ENCODE results near the gene SERPINA4.

Gene SERPINA4

DNA sequence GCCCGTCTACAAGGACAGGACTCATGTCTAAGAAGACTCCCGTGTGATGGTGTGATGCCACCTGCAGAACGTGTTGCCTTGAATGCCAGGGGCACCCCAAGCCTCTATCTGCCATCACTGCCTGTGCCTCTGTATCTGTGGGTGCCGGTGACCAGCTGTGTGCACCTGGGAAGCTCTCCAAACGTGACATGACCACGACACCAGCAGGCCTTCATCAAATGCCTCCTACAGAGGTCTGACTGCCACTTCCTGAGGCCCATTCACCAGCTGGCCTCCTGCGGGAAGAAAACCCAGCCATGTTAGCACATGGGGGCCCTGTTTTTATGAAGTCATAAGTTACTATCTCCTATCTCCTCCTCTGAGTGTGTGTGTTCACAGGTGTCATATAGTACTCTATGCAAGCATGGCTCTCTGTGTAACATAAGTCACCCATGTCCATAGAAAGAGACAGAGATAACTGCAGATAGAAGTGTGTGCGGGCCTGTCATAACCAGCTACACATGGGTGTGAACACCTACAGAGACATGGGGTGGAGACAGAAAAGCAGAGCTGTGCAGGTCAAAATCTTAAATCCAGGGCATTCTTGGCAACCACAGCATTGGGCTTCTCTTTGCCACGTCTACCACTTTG lies 18.3 kb upstream of the SERPINA4 start:
- DNase-seq, result no peak

DNA sequence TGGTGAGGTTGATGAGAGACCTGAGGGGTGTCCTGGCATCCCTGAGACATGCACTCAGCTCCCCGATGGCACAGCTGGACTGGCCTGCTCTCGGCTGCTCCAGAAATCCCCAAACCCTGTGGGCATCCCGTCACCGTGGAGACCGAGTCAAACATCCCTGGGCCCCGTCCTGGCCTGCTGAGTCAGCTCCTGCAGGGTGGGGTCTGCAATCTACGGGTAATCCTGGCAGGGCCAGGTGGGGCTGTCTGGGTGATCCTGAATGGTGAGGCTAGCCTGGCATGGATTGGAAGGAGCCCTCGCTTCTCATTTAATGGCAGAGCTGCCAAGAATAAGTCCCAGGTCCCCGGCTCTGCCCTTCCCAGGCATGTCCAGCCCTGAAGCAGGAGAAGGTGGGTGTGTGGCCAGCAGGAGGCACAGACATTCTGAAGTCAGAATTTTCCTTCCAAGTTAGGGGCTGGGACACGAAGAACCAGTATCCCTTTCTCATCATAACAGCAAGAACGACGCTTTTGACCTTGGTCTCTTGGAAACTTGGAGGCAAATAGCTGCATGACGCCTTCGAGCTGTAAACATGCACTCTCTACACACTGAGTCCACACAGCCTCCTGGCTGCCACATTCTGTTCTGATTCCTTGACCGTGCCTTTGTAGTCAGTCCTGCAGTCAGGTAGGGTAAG lies 17.7 kb upstream of the SERPINA4 start:
- DNase-seq, result no peak

DNA sequence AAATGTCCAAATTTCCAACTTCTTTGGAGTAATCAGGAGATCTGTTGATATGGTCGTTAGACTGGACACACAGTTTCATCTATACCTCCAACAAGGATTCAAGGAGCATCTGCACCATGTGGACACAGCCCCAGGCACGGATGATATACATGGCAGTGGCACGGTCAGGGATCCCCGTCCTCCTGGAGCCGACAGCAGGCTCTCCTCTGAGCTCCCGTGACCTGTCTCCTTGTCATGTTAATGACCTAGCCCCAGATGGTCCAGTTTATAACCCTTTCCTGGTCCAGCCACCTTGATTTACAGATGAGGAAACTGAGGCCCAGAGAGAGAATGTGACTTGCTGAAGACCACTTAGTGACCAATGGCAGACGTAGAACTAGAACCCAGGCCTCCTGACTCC lies 16.5 kb upstream of the SERPINA4 start:
- no peak for DNase-seq

DNA sequence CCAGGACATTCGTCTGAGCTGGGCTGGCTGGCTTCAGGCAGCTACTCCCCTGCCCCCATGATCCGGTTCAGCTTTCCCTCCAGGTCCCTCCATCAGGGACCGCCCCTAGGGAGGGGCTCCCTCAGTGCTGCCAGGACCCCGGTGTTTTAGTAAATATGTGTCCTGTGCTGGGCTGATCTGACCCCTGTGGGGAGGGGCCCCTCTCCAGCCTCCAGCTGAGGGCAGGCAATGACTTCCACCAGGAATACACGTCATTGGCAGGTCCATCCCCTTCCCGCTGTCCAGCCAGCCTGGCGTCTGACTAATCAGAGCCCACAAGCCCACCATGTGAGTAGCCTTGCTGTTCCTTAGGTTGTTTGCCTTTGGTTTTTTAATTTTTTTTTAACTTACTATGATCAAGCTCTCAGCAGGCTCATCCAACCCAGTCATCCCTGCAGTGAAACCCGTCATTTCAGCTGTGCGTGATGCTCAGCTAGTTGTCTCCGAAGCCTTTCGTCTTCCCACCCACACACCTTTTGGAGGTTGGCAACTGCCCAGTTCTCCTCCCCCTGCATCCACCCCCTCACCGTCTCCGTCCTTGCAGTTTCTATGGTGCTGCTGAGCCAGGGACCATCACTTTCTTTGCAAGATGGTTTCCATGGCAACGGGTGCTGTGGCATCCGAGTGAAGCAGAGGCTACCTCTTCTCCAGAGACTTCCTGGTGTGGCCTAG lies 16.0 kb upstream of the SERPINA4 start:
- DNase-seq, result no peak

DNA sequence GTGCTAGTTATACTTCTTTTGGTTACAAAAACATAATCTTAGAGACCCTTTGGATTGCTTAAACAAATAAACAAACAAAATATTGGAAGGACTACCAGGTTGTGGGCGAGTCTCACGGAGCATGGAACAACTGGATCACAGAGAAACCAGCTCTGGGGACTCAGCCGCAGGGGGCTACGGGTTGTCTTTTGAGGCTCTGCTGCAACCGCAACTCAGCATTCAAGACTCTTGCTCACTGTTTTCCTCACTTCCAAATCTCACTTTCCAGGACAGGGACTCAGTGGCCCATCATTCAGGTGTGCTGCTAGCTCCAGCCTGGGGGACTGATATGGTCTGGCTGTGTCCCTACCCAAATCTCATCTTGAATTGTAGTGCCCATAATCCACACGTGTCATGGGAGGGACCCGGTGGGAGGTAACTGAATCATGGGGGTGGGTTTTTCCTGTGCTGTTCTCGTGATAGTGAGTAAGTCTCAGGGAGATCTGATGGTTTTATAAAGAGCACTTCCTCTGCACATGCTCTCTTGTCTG lies 14.0 kb upstream of the SERPINA4 start:
- DNase-seq, result no peak

DNA sequence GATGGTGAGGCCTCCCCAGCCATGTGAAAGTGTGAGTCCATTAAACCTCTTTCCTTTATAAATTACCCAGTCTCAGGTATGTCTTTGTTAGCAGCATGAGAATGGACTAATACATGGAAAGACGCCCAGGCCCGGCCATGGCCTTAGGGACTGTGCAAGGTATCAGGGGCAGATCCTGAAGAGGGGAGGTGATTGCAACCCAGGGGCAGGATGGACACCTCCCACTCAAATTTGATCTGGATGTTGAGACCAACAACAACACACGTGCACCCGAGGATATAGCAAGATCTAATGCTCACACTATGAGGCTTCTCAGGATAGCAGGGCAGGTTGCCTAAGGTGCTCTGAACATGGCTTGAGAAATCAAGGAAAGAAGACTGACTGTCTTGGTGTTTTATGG lies 13.5 kb upstream of the SERPINA4 start:
- no peak for DNase-seq

DNA sequence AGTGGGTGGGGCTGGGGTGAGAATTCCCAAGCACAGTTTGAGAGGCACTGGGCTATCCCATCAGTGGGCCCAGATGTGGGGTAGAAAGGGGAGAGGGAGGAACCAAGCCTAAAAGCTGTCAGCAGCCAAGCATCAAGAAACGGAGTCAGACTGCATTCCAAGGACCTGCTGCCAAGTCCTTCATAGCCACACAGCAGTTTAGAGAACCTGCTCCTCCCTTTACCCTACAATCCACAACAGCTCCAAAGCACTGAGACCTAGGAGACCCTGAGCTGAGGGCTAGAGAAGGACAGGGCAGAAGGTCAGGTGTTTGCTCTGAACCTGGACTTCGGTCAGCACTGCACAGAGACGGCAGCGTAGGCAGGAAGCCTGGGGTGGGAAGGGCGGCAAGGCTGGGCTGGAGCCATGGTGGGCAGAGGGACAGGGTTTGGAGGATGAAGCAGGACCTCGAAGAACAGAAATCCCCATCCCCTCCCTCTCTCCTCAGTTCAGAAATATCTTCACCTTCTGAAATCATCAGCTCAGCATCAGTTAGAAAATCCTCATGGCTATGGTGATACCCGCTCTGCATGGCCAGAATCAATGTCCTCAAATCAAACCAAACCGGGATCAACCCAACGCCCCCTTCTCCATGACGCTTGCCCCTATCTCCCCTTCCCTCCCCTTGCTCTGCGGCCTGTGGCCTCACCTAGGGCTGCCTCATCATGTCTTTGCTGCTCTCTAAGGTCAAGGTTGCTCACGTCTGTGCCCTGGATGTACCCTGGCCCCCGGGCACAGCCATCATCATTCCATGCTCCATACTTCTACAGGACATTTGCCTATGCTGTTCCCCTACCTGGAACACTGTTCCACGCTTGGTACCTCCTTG lies 12.9 kb upstream of the SERPINA4 start:
- no peak for DNase-seq

DNA sequence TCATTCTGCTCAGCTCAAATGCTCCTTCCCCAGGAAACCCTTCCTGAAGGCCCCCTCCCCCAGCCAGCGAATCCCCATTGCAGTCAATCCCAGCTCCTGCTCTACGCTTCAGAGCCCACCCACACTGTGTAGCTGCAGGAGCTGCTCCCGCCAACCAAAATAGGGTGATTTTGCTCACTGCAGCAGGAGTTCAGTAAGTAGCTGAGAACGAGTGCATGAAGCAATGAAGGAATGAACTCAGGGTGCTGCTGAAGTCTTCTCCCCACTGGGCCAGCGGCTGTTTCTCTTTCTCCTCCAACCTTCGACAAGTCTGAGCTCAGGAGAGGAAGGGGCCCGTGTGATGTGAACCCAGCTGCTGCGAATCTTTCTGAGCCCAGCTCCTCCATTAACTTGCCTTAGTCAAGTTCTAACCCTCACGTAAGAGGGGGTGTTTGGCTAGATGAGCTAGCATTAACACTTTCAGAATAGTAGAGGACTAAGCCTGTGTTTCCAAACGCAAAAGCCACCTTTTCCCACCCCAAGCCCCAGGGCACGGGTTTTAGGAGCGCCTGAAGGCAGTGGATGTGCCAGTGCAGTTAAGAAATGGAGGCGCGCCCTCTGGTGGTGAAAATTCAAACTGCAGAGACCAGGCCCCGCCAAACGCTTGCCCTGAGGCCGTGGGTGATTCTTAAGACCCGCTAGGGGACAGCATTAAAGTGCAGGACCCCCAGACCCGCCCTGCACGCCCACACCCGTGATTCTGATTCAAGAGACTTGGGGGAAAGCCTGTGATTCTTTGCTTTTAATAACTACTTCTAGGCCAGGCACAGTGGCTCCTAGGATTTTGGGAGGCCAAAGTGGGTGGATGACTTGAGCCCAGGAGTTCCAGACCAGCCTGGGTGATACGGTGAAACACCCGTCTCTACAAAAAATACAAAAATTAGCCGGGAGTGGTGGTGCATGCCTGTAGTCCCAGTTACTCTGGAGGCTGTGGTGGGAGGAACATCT lies 11.9 kb upstream of the SERPINA4 start:
- peak; percentile 56 for DNase-seq

DNA sequence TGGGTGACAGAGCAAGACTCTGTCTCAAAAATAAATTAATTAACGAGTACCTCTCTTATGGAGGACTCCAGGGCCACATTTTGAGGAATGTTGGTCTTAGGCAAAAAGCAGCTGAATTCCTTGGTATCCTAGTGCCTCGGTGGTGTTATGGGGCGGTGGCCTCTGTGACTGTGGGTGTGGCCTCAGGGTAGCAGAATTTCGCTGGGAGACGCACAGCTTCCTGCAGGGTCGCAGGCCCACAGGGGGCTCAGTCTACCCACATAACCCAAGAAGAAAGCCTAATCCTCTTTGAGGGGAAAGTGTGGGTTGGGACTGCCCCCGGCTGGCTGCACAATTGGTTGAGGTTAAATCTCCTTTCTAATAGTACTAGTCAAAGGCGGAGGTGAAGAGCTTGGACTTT lies 11.2 kb upstream of the SERPINA4 start:
- DNase-seq, result no peak

DNA sequence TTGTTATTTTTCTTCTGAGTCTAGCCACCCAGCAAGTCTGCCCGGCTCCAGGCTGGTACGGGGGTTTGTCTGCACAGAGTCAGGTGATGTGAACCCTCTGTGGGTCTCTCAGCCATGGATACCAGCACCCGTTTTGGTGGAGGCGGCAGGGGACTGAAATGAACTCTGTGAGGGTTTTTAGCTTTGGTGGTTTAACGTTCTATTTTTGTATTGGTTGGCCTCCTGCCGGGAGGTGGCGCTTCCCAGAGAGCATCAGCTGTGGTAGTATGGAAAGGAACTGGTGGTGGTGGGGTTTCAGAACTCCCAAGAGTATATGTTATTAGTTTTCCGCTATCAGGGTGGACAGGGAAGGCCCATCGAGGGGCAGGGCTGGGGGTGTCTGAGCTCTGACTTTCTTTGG lies 5.3 kb upstream of the SERPINA4 start:
- no peak for DNase-seq

DNA sequence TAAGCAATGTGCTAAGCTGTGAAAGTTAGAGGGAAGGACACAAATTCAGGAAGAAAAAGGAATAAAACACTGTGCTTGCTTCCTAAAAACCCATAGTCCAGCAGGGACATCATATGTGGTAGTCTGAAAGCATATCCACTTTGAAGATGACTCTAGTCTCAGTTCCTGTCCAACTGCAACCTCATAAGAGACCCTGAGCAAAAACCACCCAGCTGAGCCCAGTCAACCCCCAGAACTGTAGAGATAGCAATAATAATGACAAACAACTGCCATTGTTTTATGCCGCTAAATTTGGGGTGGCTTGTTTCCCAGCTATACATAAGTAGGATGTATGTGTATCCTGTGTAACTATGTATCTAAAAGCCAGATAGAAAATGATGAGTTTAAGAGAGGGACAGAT lies 3.9 kb upstream of the SERPINA4 start:
- no peak for DNase-seq

DNA sequence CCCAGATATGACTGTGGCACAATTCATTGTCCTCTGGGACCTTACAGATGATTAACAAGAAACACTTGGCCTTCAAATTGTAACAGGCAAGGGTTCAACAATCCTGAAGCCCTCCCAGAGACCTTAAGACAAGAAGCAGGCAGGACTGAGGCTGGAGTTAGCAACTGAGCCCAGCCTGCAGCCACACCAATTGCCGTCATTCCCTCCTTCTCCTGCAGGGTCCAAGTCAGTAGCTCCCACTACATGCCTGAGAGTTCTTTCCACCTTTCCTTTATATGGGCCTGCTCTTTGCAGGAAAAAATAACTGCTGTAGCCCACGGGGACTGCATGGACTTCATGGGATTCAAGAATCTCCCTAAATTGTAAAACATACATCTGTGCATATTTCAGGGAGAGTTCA lies 2.4 kb upstream of the SERPINA4 start:
- DNase-seq, result no peak

DNA sequence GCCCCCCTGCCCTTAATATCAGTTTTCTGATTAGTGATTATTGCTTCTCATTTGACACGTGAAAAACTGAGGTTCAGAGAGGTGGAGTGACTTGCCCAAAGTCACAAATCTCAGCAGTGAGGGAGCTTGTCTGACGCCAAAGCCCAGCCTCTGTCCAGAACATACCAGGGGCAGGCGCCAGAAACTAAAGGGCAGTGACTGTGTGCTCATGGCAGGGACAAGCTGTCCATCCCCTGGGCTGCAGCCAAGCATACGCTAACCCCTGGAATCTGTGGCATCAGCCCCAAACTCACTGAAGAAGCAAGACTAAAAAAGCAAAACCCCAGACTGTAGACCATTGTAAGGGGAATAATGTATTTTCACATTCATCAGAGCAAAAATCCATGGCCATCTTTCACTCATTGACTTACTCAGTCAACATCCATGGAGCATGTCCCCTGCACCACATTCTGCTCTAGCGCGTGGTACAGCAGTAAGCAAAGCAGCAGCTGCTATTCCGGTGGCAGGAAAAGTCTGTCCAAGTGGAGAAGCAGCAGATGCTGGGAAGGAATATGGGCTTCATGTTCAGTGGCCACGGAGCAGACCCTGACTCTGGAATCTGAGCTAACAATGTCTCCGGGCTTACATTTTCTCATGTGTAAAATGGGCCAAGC lies 1.5 kb upstream of the SERPINA4 start:
- no peak for DNase-seq

DNA sequence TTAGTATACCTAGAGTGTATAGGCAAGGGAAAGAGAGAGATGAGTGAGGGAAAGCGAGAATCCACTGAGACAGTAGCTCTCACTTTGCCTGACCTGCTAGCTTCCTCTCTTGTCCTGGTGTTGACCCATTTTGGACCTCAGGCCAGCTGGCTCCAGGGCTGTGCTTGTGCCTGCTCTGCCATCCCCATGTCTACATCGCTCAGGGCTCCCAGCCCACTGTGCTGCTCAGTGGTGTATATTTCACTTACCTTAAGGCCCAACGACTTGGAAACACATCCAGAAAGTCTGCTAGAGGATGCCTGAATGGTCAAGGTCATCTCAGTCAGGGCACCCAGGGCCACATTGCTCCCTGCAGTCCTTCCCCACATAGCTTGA lies 964 bp upstream of the SERPINA4 start:
- no peak for DNase-seq

DNA sequence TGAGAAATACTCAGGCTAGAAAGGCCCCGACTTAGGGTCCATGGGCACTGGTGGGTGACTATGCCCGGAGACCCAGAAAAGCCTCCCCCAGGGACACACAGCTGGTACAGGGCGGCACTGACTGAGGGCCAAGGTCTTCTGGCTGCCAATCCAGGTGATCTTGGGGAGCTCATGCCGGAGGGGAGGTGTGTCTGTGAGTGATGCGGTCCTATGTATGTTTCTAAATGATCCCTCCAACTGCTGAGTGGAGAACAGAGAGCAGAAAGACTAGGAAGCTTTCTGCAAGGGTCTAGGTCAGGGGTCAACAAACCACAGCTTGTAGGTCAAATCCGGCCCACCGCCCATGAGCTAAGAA lies 391 bp downstream of the SERPINA4 start:
- DNase-seq, result no peak

DNA sequence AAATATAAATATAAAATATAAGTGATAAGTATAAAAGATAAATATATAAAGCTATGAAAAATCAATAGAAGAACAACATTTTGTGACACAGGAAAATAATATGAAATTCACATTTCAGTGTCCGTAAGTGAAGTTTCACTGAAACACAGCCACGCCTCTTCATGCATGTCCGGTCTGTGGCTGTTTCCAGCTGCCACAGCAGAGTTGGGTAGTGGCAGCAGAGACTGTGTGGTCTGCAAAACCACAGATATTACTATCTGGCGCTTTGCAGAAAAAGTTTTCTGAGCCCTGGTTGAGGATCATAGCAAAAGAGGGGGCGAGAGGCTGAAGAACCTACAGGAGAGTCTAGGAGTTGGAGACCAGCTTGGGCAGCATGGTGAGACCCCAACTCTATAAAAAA lies 780 bp downstream of the SERPINA4 start:
- DNase-seq, result no peak

DNA sequence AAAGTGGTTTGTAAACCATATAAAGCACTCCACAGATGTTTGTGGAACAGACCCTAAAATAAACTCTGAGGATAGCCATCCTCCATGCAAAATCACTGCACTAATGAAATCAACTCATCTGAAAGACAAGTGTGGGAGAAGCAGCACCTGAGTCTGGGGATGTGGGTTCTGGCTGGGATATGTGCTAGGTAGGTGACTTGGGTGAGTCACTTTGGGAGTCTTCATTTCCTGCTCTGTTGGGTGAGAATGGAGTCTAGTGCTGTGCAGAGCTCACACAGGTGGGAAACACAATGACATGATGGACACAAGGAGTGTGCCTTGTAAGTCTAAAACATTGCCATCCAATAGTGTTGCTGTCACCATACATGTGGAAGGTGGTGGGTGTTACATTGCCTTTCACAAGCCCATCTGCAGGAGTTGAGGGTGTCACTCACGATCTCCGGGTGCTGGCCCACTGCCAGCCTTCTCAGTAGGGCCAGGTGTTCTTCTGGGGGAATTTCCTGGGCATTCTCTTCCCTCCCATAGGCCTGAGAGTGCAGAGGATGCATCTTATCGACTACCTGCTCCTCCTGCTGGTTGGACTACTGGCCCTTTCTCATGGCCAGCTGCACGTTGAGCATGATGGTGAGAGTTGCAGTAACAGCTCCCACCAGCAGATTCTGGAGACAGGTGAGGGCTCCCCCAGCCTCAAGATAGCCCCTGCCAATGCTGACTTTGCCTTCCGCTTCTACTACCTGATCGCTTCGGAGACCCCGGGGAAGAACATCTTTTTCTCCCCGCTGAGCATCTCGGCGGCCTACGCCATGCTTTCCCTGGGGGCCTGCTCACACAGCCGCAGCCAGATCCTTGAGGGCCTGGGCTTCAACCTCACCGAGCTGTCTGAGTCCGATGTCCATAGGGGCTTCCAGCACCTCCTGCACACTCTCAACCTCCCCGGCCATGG lies 2.0 kb downstream of the SERPINA4 start:
- DNase-seq, result no peak

DNA sequence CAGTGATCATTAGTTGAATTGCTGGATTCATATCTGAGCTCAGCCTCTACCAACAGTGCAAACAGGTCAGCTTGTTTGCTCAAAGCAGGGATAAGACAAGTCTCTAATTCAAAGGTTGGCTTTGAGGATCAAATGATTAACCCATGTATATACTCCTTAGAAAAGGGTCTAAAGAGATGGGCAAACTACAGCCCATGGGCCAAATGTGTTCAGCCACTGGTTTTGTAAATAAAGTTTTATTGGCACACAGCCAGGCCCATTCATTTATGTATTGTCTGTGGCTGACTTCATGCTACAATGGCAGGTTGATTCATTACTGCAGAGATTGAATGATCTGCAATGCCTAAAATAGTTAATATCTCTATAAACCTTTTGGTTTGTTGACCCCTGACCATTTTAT lies 3.1 kb downstream of the SERPINA4 start:
- DNase-seq, result no peak

DNA sequence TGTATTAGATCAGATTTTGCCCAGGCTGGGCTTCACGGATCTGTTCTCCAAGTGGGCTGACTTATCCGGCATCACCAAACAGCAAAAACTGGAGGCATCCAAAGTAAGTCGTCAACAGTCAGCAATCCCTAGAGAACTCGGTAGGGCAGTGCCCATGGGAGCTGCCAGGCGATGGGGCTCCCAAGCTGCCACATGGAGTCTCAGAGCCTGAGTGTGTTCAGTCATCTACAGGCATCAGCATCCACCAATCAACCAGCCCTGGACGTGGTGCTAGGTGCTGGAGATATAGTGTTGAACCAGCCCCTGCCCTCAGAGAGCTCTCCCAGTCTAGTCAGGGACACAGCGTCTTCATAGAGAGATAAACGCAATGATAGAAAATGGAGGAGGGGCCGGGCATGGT lies 6.9 kb downstream of the SERPINA4 start:
- DNase-seq, result no peak

DNA sequence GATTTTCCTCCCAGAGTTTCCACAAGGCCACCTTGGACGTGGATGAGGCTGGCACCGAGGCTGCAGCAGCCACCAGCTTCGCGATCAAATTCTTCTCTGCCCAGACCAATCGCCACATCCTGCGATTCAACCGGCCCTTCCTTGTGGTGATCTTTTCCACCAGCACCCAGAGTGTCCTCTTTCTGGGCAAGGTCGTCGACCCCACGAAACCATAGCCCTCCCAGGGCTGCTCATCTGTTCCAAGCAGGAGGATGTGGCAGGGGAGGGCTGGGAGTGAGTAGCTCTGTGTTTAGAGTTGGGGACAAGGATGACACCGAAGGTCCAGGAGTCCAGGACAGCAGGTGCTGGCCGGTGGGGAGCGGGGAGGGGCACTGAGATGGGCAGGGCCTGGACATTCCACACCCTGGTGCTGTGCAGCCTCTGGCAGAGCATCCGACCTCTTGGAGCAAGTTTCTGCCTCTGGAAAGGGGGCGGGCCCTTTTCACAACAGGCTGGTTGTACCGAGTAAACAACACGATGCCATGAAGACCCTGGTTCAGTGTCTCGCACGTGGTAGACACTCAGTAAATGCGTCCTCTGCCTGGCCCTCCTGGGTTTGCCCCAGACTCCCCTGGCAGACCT lies 8.2 kb downstream of the SERPINA4 start:
- DNase-seq, result no peak

Measured in NCI-H1105 (cell line).